Esophagus squamous epithelium (tissue), 5 donors: ENCODE measurements around the gene IMMP2L. TPM values are rescaled to one million over a fixed set of nuclear protein-coding genes. Genes with fewer than 3 reads are reported as not detected.

Source experiments
- DNase-seq: peaks from one replicate; lab custom pipeline; 2025; lab: John Stamatoyannopoulos, UW
- H3K27ac ChIP-seq, 4 donors: fragments of 200-600 bp; sonication (generic); one replicate each; pipeline ENCODE4 v1.5.1; 2016 to 2019; ENCODE audit warnings: mild to moderate bottlenecking in 1 of 4
- H3K27me3 ChIP-seq, 4 donors: fragments of 200-600 bp; sonication (generic); 1 replicate in 3 of 4; 2 replicates in 1 of 4; pipeline versions ENCODE4 v1.5.1 to v1.6.0; 2017 to 2021; ENCODE audit warnings: antibody characterized with exemption in 1 of 4
- H3K36me3 ChIP-seq, 3 donors: fragments of 200-600 bp; sonication (generic); one replicate each; pipeline ENCODE4 v1.5.1; 2016 to 2019
- H3K4me1 ChIP-seq, 3 donors: fragments of 200-600 bp; sonication (generic); one replicate each; pipeline ENCODE4 v1.5.1; 2017 to 2019
- H3K4me3 ChIP-seq, 4 donors: fragments of 200-600 bp; sonication (generic); 1 replicate in 3 of 4; 2 replicates in 1 of 4; pipeline ENCODE4 v1.5.1; 2016 to 2019; ENCODE audit warnings: mild to moderate bottlenecking in 2 of 4, moderate library complexity in 1 of 4
- H3K9me3 ChIP-seq, 3 donors: fragments of 200-600 bp; sonication (generic); one replicate each; pipeline ENCODE4 v1.5.1; 2016 to 2019
- POLR2A ChIP-seq, 4 donors: fragments of 450-650 bp; IDR thresholded peaks; one replicate each; pipeline ENCODE4 v1.6.1; 2017; ENCODE audit warnings: antibody characterized with exemption in 4 of 4, mild to moderate bottlenecking in 4 of 4, moderate library complexity in 3 of 4
- WGBS, 2 donors: methylation state at CpG; one replicate each; pipeline ENCODE4 v1.1.5; 2018; 5-methylcytosine and 5-hydroxymethylcytosine counted together
- intact Hi-C: fragments of 100-400 bp; cut with DNase I; formaldehyde crosslinking; loops from one replicate; pipeline ENCODE4 v1.15.0; 2022
- total RNA-seq, 4 donors: library from RNA; depleted of rRNA; stranded (reverse); fragments of >200 nt; gene quantifications; one replicate each; pipeline ENCODE4 v1.1.0, GENCODE V29; 2016
- TF ChIP-seq, protein P1 (sequence below), 6 experiments: fragments of 450-650 bp in 4 of 6; fragments of 200-600 bp in 2 of 6; sonication (generic) in 2 of 6; IDR thresholded peaks; one replicate each; pipeline ENCODE4 v1.5.1; 2016 to 2019; ENCODE audit warnings: antibody characterized with exemption in 6 of 6, mild to moderate bottlenecking in 4 of 6, moderate library complexity in 4 of 6
- donor health status: DM: yes; HTN: yes; CAD: no.

IMMP2L gene
- total RNA-seq, 4 donors from 2014 or later = 1.6 to 21.7 (median 5.4) TPM

DNA sequence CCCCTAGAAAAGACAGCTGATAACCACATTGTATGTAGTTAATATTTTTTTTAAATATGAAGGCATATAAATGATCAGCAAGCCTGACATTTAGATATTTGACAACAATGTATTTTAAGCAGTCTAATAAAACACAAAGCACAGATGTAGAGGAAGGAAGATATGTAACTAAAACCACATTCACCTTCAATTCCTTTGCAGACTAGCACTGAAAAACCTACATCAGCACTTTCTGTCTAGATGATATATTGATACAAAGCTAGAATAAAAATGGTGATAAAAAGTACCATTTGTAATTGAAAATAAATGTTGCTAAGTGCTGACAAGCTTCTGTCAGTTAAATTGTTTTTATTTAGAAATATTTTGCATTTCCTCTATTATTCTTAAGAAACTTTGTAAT lies 153.6 kb downstream of the IMMP2L start:
- no peak for TF ChIP-seq POLR2A (IDR thresholded peaks at IDR 0.05)
- TF ChIP-seq, protein P1, sequence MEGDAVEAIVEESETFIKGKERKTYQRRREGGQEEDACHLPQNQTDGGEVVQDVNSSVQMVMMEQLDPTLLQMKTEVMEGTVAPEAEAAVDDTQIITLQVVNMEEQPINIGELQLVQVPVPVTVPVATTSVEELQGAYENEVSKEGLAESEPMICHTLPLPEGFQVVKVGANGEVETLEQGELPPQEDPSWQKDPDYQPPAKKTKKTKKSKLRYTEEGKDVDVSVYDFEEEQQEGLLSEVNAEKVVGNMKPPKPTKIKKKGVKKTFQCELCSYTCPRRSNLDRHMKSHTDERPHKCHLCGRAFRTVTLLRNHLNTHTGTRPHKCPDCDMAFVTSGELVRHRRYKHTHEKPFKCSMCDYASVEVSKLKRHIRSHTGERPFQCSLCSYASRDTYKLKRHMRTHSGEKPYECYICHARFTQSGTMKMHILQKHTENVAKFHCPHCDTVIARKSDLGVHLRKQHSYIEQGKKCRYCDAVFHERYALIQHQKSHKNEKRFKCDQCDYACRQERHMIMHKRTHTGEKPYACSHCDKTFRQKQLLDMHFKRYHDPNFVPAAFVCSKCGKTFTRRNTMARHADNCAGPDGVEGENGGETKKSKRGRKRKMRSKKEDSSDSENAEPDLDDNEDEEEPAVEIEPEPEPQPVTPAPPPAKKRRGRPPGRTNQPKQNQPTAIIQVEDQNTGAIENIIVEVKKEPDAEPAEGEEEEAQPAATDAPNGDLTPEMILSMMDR (IDR thresholded peaks at IDR 0.05) = no peak
- H3K9me3 ChIP-seq = no peaks in the 10 kb centered on the region
- H3K36me3 ChIP-seq = no peaks in the 10 kb centered on the region
- H3K4me1 ChIP-seq = no peaks in the 10 kb centered on the region
- no peak overlapping the region for H3K4me3 ChIP-seq
- no peak overlapping the region for H3K27ac ChIP-seq
- no peaks in the 10 kb centered on the region for H3K27me3 ChIP-seq
- no peak for DNase-seq
- intact Hi-C loops = no loop called here

DNA sequence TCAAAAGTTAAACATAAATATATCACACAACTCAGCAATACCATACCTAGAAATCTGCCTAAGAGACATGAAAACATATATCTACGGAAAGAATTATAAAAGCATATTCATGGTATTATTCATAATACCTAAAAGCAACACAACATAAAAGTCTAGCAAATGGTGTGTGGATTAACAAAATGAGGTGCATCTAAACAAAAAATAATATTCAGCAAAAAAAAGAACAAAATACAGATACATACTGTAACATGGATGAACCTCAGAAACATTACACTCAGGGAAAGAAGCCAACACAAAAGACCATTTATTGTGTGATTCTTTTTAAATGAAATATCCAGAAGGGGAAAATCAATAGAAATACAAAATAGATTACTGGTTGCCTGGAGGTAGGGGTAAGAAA lies 155.0 kb downstream of the IMMP2L start:
- H3K36me3 ChIP-seq = no peaks in the 10 kb centered on the region
- H3K4me1 ChIP-seq = no peaks in the 10 kb centered on the region
- no peak overlapping the region for H3K4me3 ChIP-seq
- H3K27me3 ChIP-seq = no peaks in the 10 kb centered on the region
- no peak overlapping the region for H3K27ac ChIP-seq
- WGBS, 2 donors = 95 to 100% methylated on average over 1 of the region's 1 CpG
- DNase-seq = no peak
- H3K9me3 ChIP-seq = no peaks in the 10 kb centered on the region
- TF ChIP-seq, protein P1 (IDR thresholded peaks at IDR 0.05) = no peak
- TF ChIP-seq POLR2A (IDR thresholded peaks at IDR 0.05) = no peak
- intact Hi-C loops = no loop called here

DNA sequence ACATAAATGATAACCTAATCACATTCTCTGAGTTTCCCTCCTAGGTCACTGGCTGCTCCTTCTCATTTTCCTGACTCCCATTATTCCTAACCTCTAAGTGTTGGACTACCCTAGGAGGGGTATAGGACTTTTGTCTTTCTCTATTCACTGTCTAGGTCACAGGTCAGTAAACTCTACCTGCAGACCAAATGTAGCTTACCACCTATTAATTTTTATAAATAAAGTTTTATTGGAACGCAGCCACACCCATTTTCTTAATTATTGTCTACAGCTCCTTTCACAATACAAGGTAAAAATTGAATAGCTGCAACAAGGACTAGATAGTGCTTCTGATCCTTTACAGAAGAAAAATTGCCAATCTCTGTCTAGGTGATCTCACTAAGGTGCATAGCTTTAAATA lies 156.7 kb downstream of the IMMP2L start:
- Histone ChIP-seq H3K4me1 (no peaks in the 10 kb centered on the region), H3K4me3 (no peak overlapping the region), H3K27ac (no peak overlapping the region), H3K9me3 (no peaks in the 10 kb centered on the region), H3K27me3 (no peaks in the 10 kb centered on the region), H3K36me3 (no peaks in the 10 kb centered on the region)
- whole genome bisulfite sequencing, 2 donors = 87 to 88% methylated on average over 1 of the region's 1 CpG
- intact Hi-C loops = no loop called here
- TF ChIP-seq, protein P1 (IDR thresholded peaks at IDR 0.05) = no peak
- TF ChIP-seq POLR2A (IDR thresholded peaks at IDR 0.05) = no peak
- no peak for DNase-seq

DNA sequence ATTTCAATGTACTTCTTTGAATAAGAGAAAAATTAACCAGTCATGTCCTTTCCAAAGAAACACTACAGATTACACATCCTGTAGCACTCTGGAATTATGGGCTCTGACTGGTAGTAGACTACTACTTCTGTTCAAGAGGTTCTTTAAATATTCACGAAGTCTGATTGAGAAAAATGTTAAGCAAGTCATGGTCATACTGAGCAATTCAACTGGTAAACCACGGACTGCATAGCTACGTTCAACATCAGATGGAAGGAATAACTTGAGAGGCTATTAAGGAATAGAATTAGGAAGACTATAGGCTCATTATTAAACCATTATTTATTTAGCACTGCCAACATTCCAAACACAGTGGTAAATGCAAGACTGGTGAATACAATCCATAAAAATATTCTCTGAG lies 160.8 kb downstream of the IMMP2L start:
- H3K27ac ChIP-seq = no peak overlapping the region
- DNase-seq = no peak
- no peaks in the 10 kb centered on the region for H3K4me1 ChIP-seq
- WGBS, 2 donors = 59 to 60% methylated on average over 3 of the region's 3 CpGs
- H3K36me3 ChIP-seq = no peaks in the 10 kb centered on the region
- no peaks in the 10 kb centered on the region for H3K9me3 ChIP-seq
- intact Hi-C loops = no loop called here
- no peaks in the 10 kb centered on the region for H3K27me3 ChIP-seq
- no peak overlapping the region for H3K4me3 ChIP-seq
- TF ChIP-seq POLR2A (IDR thresholded peaks at IDR 0.05) = no peak
- TF ChIP-seq, protein P1 (IDR thresholded peaks at IDR 0.05) = no peak

DNA sequence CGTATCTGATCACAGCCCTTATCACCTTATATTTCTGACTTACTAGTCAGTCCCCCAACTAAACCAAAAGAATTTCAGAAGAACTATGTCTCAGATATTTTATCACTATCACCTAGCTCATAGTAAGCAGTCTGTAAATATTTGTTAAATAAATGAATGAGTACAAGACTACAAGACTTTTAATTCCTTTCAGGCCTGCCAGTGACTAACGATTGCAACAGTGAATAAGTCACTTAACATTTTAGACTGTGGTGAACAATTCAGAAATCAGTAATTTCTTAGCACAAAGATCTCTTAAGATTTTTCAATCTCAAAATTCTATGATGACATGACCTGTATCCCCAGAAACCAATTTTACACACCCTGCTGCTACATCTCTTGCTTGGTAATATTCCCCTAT lies 162.2 kb downstream of the IMMP2L start:
- intact Hi-C loops = no loop called here
- no peaks in the 10 kb centered on the region for H3K36me3 ChIP-seq

More for the DNA sequence above, 162.2 kb downstream of the IMMP2L start:
- Histone ChIP-seq H3K4me3 (no peak overlapping the region), H3K27ac (no peak overlapping the region), H3K27me3 (no peaks in the 10 kb centered on the region), H3K4me1 (no peaks in the 10 kb centered on the region), H3K9me3 (no peaks in the 10 kb centered on the region)
- TF ChIP-seq POLR2A (IDR thresholded peaks at IDR 0.05) = no peak
- TF ChIP-seq, protein P1 (IDR thresholded peaks at IDR 0.05) = no peak
- 61 to 73% methylated on average over 2 of the region's 2 CpGs for WGBS, 2 donors
- no peak for DNase-seq
